Upper lobe of left lung (tissue), 6 donors: Measurements from ENCODE around the gene DNASE1L3. TPM values are rescaled to one million over a fixed set of nuclear protein-coding genes. Genes with fewer than 3 reads are reported as not detected.

Source experiments
- ATAC-seq, 2 donors: fragments of 200-7000 bp; cut with Tn5 transposase; one replicate each; pipeline ENCODE4 v1.9.1; 2022; ENCODE audit warnings: mild to moderate bottlenecking in 2 of 2, moderate library complexity in 2 of 2; ENCODE audit not compliant: low FRiP score in 2 of 2
- DNase-seq, 2 donors: peaks; one replicate each; pipeline ENCODE4 v3.0.0-alpha.2; 2019 to 2020
- H3K27ac ChIP-seq, 4 donors: fragments of 200-600 bp; sonication (generic); one replicate each; pipeline ENCODE4 v1.5.1; 2016 to 2019
- H3K27me3 ChIP-seq, 4 donors: fragments of 200-600 bp; sonication (generic); one replicate each; pipeline ENCODE4 v1.5.1; 2017 to 2019
- H3K36me3 ChIP-seq, 4 donors: fragments of 200-600 bp; sonication (generic); one replicate each; pipeline ENCODE4 v1.5.1; 2016 to 2019
- H3K4me1 ChIP-seq, 4 donors: fragments of 200-600 bp; sonication (generic); one replicate each; pipeline ENCODE4 v1.5.1; 2018 to 2019
- H3K4me3 ChIP-seq, 4 donors: fragments of 200-600 bp; sonication (generic); one replicate each; pipeline ENCODE4 v1.5.1; 2017 to 2019; ENCODE audit warnings: mild to moderate bottlenecking in 2 of 4, moderate library complexity in 1 of 4
- H3K9me3 ChIP-seq, 4 donors: fragments of 200-600 bp; sonication (generic); one replicate each; pipeline ENCODE4 v1.5.1; 2018 to 2019
- CTCF ChIP-seq, 6 experiments: fragments of 450-650 bp in 4 of 6; fragments of 200-600 bp in 2 of 6; sonication (generic) in 2 of 6; IDR thresholded peaks; one replicate each; pipeline ENCODE4 v1.5.1; 2016 to 2019; ENCODE audit warnings: antibody characterized with exemption in 6 of 6
- EP300 ChIP-seq, 4 donors: sonication (generic); formaldehyde crosslinking; IDR thresholded peaks; one replicate each; pipeline ENCODE4 v1.5.1; 2017; ENCODE audit warnings: antibody characterized with exemption in 4 of 4, control low read depth in 2 of 4
- POLR2A ChIP-seq, 4 donors: fragments of 450-650 bp; IDR thresholded peaks; one replicate each; pipeline ENCODE4 v1.5.1; 2016 to 2017; ENCODE audit warnings: antibody characterized with exemption in 4 of 4, mild to moderate bottlenecking in 2 of 4
- POLR2AphosphoS5 ChIP-seq, 2 donors: sonication (generic); formaldehyde crosslinking; IDR thresholded peaks; one replicate each; pipeline ENCODE4 v1.5.1; 2017; ENCODE audit warnings: antibody characterized with exemption in 2 of 2
- WGBS, 2 donors: methylation state at CpG; one replicate each; pipeline ENCODE4 v1.1.5; 2017 to 2018; 5-methylcytosine and 5-hydroxymethylcytosine counted together
- total RNA-seq, 6 donors: library from RNA; depleted of rRNA in 4 of 6; stranded (reverse); fragments of >200 nt in 4 of 6; gene quantifications; one replicate each; pipeline versions ENCODE4 v1.1.0 to v1.2.1, GENCODE V29; 2016 to 2021
- donor health status: DM: no; HTN: no; CAD: no; lungs with moderate emphysema.
- donor health status: DM: no; HTN: yes; CAD: no; lungs with severe emphysema.

DNASE1L3 gene
- total RNA-seq, 6 donors from 2014 or later, result 0.59 to 35.6 (median 3.3) TPM; not detected in 1

GRCh38 chr3:58241306-58242044 is 30.7 kb upstream of the DNASE1L3 start:
- peaks cover 13 to 22% (median 17%) of the 10 kb centered on the region in 4 donors for H3K4me1 ChIP-seq
- H3K9me3 ChIP-seq, result no peaks in the 10 kb centered on the region
- 89 to 95% methylated on average over 4 of the region's 4 CpGs for WGBS, 2 donors
- H3K36me3 ChIP-seq, result no peaks in the 10 kb centered on the region
- H3K27me3 ChIP-seq, result no peaks in the 10 kb centered on the region
- DNase-seq, result no peak
- H3K4me3 ChIP-seq, result no peak overlapping the region
- no peak for ATAC-seq
- no peak for TF ChIP-seq EP300 (IDR thresholded peaks at IDR 0.05)
- no peak for TF ChIP-seq CTCF (IDR thresholded peaks at IDR 0.05)
- no peak for TF ChIP-seq POLR2A (IDR thresholded peaks at IDR 0.05)
- TF ChIP-seq POLR2AphosphoS5 (IDR thresholded peaks at IDR 0.05), result no peak
- H3K27ac ChIP-seq, result no peak overlapping the region

GRCh38 chr3:58238830-58239229 is 28.1 kb upstream of the DNASE1L3 start:
- H3K4me3 ChIP-seq, result peak overlapping the region in 3 of 4 donors; percentile 62 to 100 (median 81)

GRCh38 chr3:58237941-58238681 is 27.3 kb upstream of the DNASE1L3 start:
- peak overlapping the region; percentile 67 to 84 (median 82) for H3K27ac ChIP-seq
- H3K27me3 ChIP-seq, result no peaks in the 10 kb centered on the region
- H3K9me3 ChIP-seq, result no peaks in the 10 kb centered on the region
- DNase-seq, result peak; percentile 50 to 90
- 1 to 2% methylated on average over 30 to 40 of the region's 53 CpGs for WGBS, 2 donors
- peak overlapping the region; percentile 62 to 100 (median 86) for H3K4me3 ChIP-seq
- peak; percentile 65 to 81 for ATAC-seq
- no peaks in the 10 kb centered on the region for H3K36me3 ChIP-seq
- peaks cover 14 to 22% (median 18%) of the 10 kb centered on the region in 4 donors for H3K4me1 ChIP-seq
- no peak for TF ChIP-seq CTCF (IDR thresholded peaks at IDR 0.05)
- no peak for TF ChIP-seq EP300 (IDR thresholded peaks at IDR 0.05)
- no peak for TF ChIP-seq POLR2AphosphoS5 (IDR thresholded peaks at IDR 0.05)
- TF ChIP-seq POLR2A (IDR thresholded peaks at IDR 0.05), result no peak

More at GRCh38 chr3:58238830-58239229, 28.1 kb upstream of the DNASE1L3 start:
- no peak overlapping the region for H3K27ac ChIP-seq
- WGBS, 2 donors, result 70 to 73% methylated on average over 7 of the region's 7 CpGs
- H3K36me3 ChIP-seq, result no peaks in the 10 kb centered on the region
- ATAC-seq (no peak), DNase-seq (no peak)
- no peaks in the 10 kb centered on the region for H3K27me3 ChIP-seq
- H3K4me1 ChIP-seq, result peaks cover 14 to 22% (median 18%) of the 10 kb centered on the region in 4 donors
- TF ChIP-seq CTCF (IDR thresholded peaks at IDR 0.05), result no peak
- no peak for TF ChIP-seq EP300 (IDR thresholded peaks at IDR 0.05)
- TF ChIP-seq POLR2AphosphoS5 (IDR thresholded peaks at IDR 0.05), result no peak
- TF ChIP-seq POLR2A (IDR thresholded peaks at IDR 0.05), result no peak
- H3K9me3 ChIP-seq, result no peaks in the 10 kb centered on the region

GRCh38 chr3:58237238-58237940 is 26.6 kb upstream of the DNASE1L3 start, which contains the start of gene ABHD6:
Gene ABHD6, plus strand, starts transcription at chr3:58237792. Its CDS starts 18,795 bp downstream, at chr3:58256587.
- peak within 1 kb of the TSS; percentile 67 to 84 (median 82) for H3K27ac ChIP-seq
- WGBS, 2 donors, result 0 to 5% methylated on average over 14 to 24 of the region's 77 CpGs

More at GRCh38 chr3:58237238-58237940, 26.6 kb upstream of the DNASE1L3 start, which contains the start of gene ABHD6:
- DNase-seq (peak; percentile 71 to 96), ATAC-seq (peak; percentile 91 to 96)
- H3K4me1 ChIP-seq, result peaks cover 14 to 22% (median 18%) of the 10 kb centered on the region in 4 donors
- no peaks in the 10 kb centered on the region for H3K27me3 ChIP-seq
- TF ChIP-seq POLR2A (IDR thresholded peaks at IDR 0.05) (peak in 1 of 4 donors; percentile 62), CTCF (IDR thresholded peaks at IDR 0.05) (peak in 4 of 6 experiments; percentile 15 to 61 (median 32)), EP300 (IDR thresholded peaks at IDR 0.05) (no peak), POLR2AphosphoS5 (IDR thresholded peaks at IDR 0.05) (peak; percentile 33 to 40)
- no peaks in the 10 kb centered on the region for H3K36me3 ChIP-seq
- no peaks in the 10 kb centered on the region for H3K9me3 ChIP-seq
- peak within 1 kb of the TSS; percentile 62 to 100 (median 86) for H3K4me3 ChIP-seq
